ENCODE measurements around the gene MLLT6.

DNA sequence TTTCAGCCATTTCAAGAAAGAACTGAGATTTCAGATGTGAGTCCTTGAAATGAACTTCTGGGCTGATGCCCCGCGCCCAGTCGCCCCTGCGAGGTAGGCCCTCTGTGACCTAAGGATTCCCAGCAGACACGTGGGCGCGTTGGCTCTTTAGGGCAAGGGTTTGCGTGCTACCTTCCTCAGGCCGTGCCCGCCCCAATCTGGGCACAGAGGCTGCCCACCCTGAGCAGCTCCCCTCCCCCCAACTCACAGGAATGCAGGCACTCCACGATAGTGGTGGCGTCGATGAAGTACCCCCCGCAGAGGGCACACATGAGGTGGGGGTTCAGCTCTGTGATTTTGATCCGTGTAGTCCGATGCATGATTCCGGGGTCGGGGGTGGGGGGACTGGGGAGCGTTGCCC is 35.0 kb downstream of the MLLT6 start:
- TF ChIP-seq, protein P1, sequence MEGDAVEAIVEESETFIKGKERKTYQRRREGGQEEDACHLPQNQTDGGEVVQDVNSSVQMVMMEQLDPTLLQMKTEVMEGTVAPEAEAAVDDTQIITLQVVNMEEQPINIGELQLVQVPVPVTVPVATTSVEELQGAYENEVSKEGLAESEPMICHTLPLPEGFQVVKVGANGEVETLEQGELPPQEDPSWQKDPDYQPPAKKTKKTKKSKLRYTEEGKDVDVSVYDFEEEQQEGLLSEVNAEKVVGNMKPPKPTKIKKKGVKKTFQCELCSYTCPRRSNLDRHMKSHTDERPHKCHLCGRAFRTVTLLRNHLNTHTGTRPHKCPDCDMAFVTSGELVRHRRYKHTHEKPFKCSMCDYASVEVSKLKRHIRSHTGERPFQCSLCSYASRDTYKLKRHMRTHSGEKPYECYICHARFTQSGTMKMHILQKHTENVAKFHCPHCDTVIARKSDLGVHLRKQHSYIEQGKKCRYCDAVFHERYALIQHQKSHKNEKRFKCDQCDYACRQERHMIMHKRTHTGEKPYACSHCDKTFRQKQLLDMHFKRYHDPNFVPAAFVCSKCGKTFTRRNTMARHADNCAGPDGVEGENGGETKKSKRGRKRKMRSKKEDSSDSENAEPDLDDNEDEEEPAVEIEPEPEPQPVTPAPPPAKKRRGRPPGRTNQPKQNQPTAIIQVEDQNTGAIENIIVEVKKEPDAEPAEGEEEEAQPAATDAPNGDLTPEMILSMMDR (IDR thresholded peaks at IDR 0.05): no peak
- TF ChIP-seq POLR2A (IDR thresholded peaks at IDR 0.05) (no peak), EP300 (IDR thresholded peaks at IDR 0.05) (no peak)

Measured in ovary (tissue), 3 donors.